RWPE2 (cell line): ENCODE data around the gene C2orf76.

Experiments used
- ATAC-seq: fragments of 200-7000 bp; cut with Tn5 transposase; 3 replicates; pipeline ENCODE4 v1.9.1; 2021; ENCODE audit warnings: low read depth
- DNase-seq: peaks from one replicate; pipeline ENCODE4 v3.0.0-alpha.2; 2020; ENCODE audit warnings: low spot score
- H3K27ac ChIP-seq: fragments of 450-650 bp; 2 replicates; pipeline ENCODE4 v1.5.1; 2017; ENCODE audit warnings: mild to moderate bottlenecking; ENCODE audit not compliant: poor library complexity, severe bottlenecking
- H3K27me3 ChIP-seq: fragments of 250-450 bp; sonication (Bioruptor Pico); 2 replicates; pipeline ENCODE4 v1.5.1; 2021; ENCODE audit warnings: mild to moderate bottlenecking, moderate library complexity; ENCODE audit not compliant: insufficient read depth, poor library complexity, severe bottlenecking
- H3K36me3 ChIP-seq: fragments of 250-450 bp; sonication (Bioruptor Pico); 2 replicates; pipeline ENCODE4 v1.5.1; 2020; ENCODE audit warnings: low read depth, mild to moderate bottlenecking, moderate library complexity
- H3K4me1 ChIP-seq: fragments of 250-450 bp; sonication (Bioruptor Pico); 2 replicates; pipeline ENCODE4 v1.5.1; 2021; ENCODE audit warnings: mild to moderate bottlenecking, moderate library complexity; ENCODE audit not compliant: insufficient read depth, poor library complexity, severe bottlenecking
- H3K4me3 ChIP-seq: fragments of 250-450 bp; sonication (Bioruptor Pico); 2 replicates; pipeline ENCODE4 v1.5.1; 2021; ENCODE audit warnings: mild to moderate bottlenecking, moderate library complexity; ENCODE audit not compliant: severe bottlenecking
- H3K9me3 ChIP-seq: fragments of 250-450 bp; sonication (Bioruptor Pico); 2 replicates; pipeline ENCODE4 v1.5.1; 2021; ENCODE audit warnings: mild to moderate bottlenecking, moderate library complexity; ENCODE audit not compliant: severe bottlenecking
- CTCF ChIP-seq: fragments of 450-650 bp; IDR thresholded peaks from one replicate; pipeline ENCODE4 v1.5.1; 2017; ENCODE audit warnings: mild to moderate bottlenecking, moderate library complexity; ENCODE audit not compliant: poor library complexity, severe bottlenecking

C2orf76 gene

DNA sequence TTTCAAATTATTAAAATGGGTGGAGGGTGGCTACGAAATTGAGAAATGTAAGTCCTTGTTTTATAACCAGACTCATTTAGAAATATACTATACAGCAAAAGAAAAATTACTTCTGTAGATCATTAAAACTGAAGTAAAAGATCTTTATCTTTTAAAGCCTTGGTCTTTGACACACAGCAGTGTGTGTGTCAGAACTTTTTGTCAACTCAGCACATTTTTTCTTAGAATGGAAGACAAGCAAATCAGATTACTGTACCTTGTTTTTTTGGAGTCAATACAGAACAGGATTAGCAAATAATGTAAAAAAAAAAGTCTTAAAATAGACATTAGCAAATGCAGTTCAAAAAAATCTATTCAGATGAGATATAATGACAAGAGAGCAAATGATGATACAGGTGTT, 49.1 kb downstream of the C2orf76 start:
- Histone ChIP-seq H3K4me1 (no peaks in the 10 kb centered on the region), H3K27me3 (no peaks in the 10 kb centered on the region), H3K36me3 (no peaks in the 10 kb centered on the region), H3K27ac (no peak overlapping the region), H3K4me3 (no peak overlapping the region), H3K9me3 (no peaks in the 10 kb centered on the region)
- DNase-seq (no peak), ATAC-seq (no peak)
- TF ChIP-seq CTCF = no peak

- no peak for ATAC-seq
- Histone ChIP-seq H3K27ac (no peak overlapping the region), H3K4me3 (no peak overlapping the region), H3K9me3 (no peaks in the 10 kb centered on the region), H3K27me3 (no peaks in the 10 kb centered on the region), H3K36me3 (no peaks in the 10 kb centered on the region), H3K4me1 (no peaks in the 10 kb centered on the region)
- DNase-seq = no peak
- no peak for TF ChIP-seq CTCF
Measured at GRCh38 chr2:119316066-119316465, 50.6 kb downstream of the C2orf76 start.

- Histone ChIP-seq H3K9me3 (no peaks in the 10 kb centered on the region), H3K4me1 (no peaks in the 10 kb centered on the region), H3K4me3 (no peak overlapping the region), H3K36me3 (no peaks in the 10 kb centered on the region), H3K27ac (no peak overlapping the region), H3K27me3 (no peaks in the 10 kb centered on the region)
- TF ChIP-seq CTCF = no peak
- DNase-seq (no peak), ATAC-seq (no peak)
Measured at GRCh38 chr2:119315241-119315925, 51.3 kb downstream of the C2orf76 start.

GRCh38 chr2:119311831-119312230, 54.8 kb downstream of the C2orf76 start:
- H3K9me3 ChIP-seq = no peaks in the 10 kb centered on the region
- H3K27me3 ChIP-seq = no peaks in the 10 kb centered on the region
- no peak overlapping the region for H3K4me3 ChIP-seq
- no peak overlapping the region for H3K27ac ChIP-seq
- DNase-seq (no peak), ATAC-seq (no peak)
- no peak for TF ChIP-seq CTCF
- no peaks in the 10 kb centered on the region for H3K36me3 ChIP-seq
- H3K4me1 ChIP-seq = no peaks in the 10 kb centered on the region

DNA sequence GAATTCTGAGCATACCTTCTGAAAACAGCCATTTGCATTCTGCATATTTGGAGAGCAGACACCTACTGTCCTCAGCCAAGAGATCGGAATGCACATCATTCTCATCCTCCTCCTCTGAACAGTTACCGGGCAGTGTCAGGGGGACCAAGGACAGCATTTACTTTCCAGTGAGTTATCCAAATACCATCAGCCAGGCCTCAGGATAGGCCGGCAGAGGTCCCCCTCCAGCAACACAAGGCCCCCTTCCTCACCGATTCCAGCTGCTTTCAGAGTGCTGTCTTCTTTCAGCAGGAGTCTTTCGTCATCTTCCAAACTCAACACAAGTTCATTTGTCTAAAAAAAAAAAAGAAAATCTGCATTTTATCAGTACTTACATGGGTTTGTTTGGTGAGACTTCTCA, 55.3 kb downstream of the C2orf76 start:
- Histone ChIP-seq H3K27ac (no peak overlapping the region), H3K27me3 (no peaks in the 10 kb centered on the region), H3K36me3 (no peaks in the 10 kb centered on the region), H3K4me1 (no peaks in the 10 kb centered on the region), H3K4me3 (no peak overlapping the region), H3K9me3 (no peaks in the 10 kb centered on the region)
- DNase-seq (no peak), ATAC-seq (no peak)
- TF ChIP-seq CTCF = no peak
